IMR-90 (cell line): ENCODE measurements around the gene AGAP2. TPM values are rescaled to one million over a fixed set of nuclear protein-coding genes. Genes with fewer than 3 reads are reported as not detected.
"Not testable (repeated sequence)": the region's sequence is repeated elsewhere in the genome, so short reads cannot be mapped to it uniquely, and the experiment has no call there.

Source experiments
- ATAC-seq: fragments of 200-7000 bp; cut with Tn5 transposase; 2 replicates; pipeline ENCODE4 v1.9.1; 2020; ENCODE audit warnings: low read depth, mild to moderate bottlenecking, moderate library complexity
- BruUV-seq: library from RNA; stranded (reverse); fragments of 400-500 nt; replicated peaks from 2 replicates; lab custom pipeline; 2021; lab: Mats Ljungman, UMichigan
- CTCF ChIA-PET: fragments of 300-600 bp; formaldehyde crosslinking; extraction: SDS; loops from one replicate; lab custom pipeline; 2021; ENCODE audit warnings: antibody characterized with exemption; lab: Yijun Ruan, JAX
- POLR2A ChIA-PET: fragments of 300-600 bp; sonication (Branson Sonifier 250); formaldehyde crosslinking; loops from one replicate; lab custom pipeline; 2022; ENCODE audit warnings: antibody characterized with exemption; ENCODE audit not compliant: unreplicated experiment; lab: Charles Lee
- DNase-seq: peaks from one replicate; pipeline ENCODE4 v3.0.0; 2013
- H2AFZ ChIP-seq: replicated peaks from 2 replicates; pipeline ENCODE3; 2013; ENCODE audit warnings: low read length, mild to moderate bottlenecking; ENCODE audit not compliant: poor library complexity
- H2AK5ac ChIP-seq: 2 replicates; pipeline ENCODE4 v1.6.1; 2013; ENCODE audit warnings: low read depth, low read length, inconsistent platforms
- H2AK9ac ChIP-seq: replicated peaks from 2 replicates; pipeline ENCODE3; 2013; ENCODE audit warnings: mild to moderate bottlenecking, low read depth, low read length, moderate library complexity; ENCODE audit not compliant: poor library complexity
- H2BK120ac ChIP-seq: 2 replicates; pipeline ENCODE4 v1.6.1; 2013; ENCODE audit warnings: low read depth, low read length, inconsistent platforms
- H2BK15ac ChIP-seq: 3 replicates; pipeline ENCODE4 v1.6.1; 2013; ENCODE audit warnings: low read depth, low read length, inconsistent platforms
- H2BK20ac ChIP-seq: 2 replicates; pipeline ENCODE4 v1.6.1; 2013; ENCODE audit warnings: low read depth, mild to moderate bottlenecking, inconsistent platforms, low read length, moderate library complexity
- H2BK5ac ChIP-seq: 2 replicates; pipeline ENCODE4 v1.6.1; 2013; ENCODE audit warnings: mild to moderate bottlenecking, low read depth, low read length, inconsistent platforms; ENCODE audit not compliant: poor library complexity, severe bottlenecking
- H3K14ac ChIP-seq: replicated peaks from 2 replicates; pipeline ENCODE4 v1.6.1; 2013; ENCODE audit warnings: low read depth, low read length, inconsistent platforms
- H3K18ac ChIP-seq: 2 replicates; pipeline ENCODE4 v1.6.1; 2013; ENCODE audit warnings: low read depth, low read length, control low read depth
- H3K23ac ChIP-seq: 2 replicates; pipeline ENCODE4 v1.6.1; 2013; ENCODE audit warnings: low read depth, low read length, inconsistent platforms
- H3K27ac ChIP-seq: 2 replicates; pipeline ENCODE4 v1.5.1; 2013; ENCODE audit warnings: mild to moderate bottlenecking, control low read depth, low read length; ENCODE audit not compliant: insufficient read depth
- H3K27me3 ChIP-seq: 2 replicates; pipeline ENCODE4 v1.6.1; 2013; ENCODE audit warnings: low read length; ENCODE audit not compliant: control insufficient read depth, insufficient read depth
- H3K36me3 ChIP-seq: 2 replicates; pipeline ENCODE4 v1.6.1; 2013; ENCODE audit warnings: low read length, mixed read lengths; ENCODE audit not compliant: control insufficient read depth, insufficient read depth
- H3K4ac ChIP-seq: 2 replicates; pipeline ENCODE4 v1.6.1; 2013; ENCODE audit warnings: low read depth, low read length, inconsistent platforms
- H3K4me1 ChIP-seq: 2 replicates; pipeline ENCODE4 v1.6.1; 2013; ENCODE audit warnings: low read length, mixed read lengths; ENCODE audit not compliant: control insufficient read depth, insufficient read depth
- H3K4me2 ChIP-seq: 2 replicates; pipeline ENCODE4 v1.6.1; 2013; ENCODE audit warnings: low read depth, mild to moderate bottlenecking, control low read depth, low read length, moderate library complexity
- H3K4me3 ChIP-seq: 2 replicates; pipeline ENCODE4 v1.5.1; 2013; ENCODE audit warnings: low read depth, mild to moderate bottlenecking, control low read depth, low read length, moderate library complexity; ENCODE audit not compliant: insufficient read depth
- H3K56ac ChIP-seq: 2 replicates; pipeline ENCODE4 v1.6.1; 2013; ENCODE audit warnings: low read length, inconsistent platforms; ENCODE audit not compliant: insufficient read depth; ENCODE audit errors: extremely low read depth
- H3K79me1 ChIP-seq, 2 experiments: 2 replicates each; pipeline ENCODE4 v1.6.1; 2013; ENCODE audit warnings: low read length in 2 of 2, inconsistent platforms in 1 of 2, low read depth in 1 of 2
- H3K9ac ChIP-seq: 2 replicates; pipeline ENCODE4 v1.6.1; 2013; ENCODE audit warnings: low read depth, low read length, control low read depth
- H3K9me1 ChIP-seq: 2 replicates; pipeline ENCODE4 v1.6.1; 2013; ENCODE audit warnings: low read length, inconsistent platforms; ENCODE audit not compliant: insufficient read depth
- H3K9me3 ChIP-seq: 2 replicates; pipeline ENCODE4 v1.6.1; 2013; ENCODE audit warnings: low read length; ENCODE audit not compliant: control insufficient read depth, insufficient read depth
- H4K20me1 ChIP-seq: 2 replicates; pipeline ENCODE4 v1.6.1; 2013; ENCODE audit warnings: low read length, inconsistent platforms; ENCODE audit not compliant: insufficient read depth
- H4K5ac ChIP-seq: 2 replicates; pipeline ENCODE4 v1.6.1; 2013; ENCODE audit warnings: mild to moderate bottlenecking, low read depth, low read length, control low read depth
- H4K8ac ChIP-seq, 2 experiments: 2 replicates each; pipeline ENCODE4 v1.6.1; 2013; ENCODE audit warnings: low read depth in 2 of 2, low read length in 2 of 2, control low read depth in 1 of 2, inconsistent platforms in 1 of 2
- H4K91ac ChIP-seq: 2 replicates; pipeline ENCODE4 v1.6.1; 2013; ENCODE audit warnings: low read depth, low read length, inconsistent platforms; ENCODE audit not compliant: insufficient read depth
- BHLHE40 ChIP-seq: fragments of 150-350 bp; IDR thresholded peaks from 2 replicates; pipeline ENCODE4 v1.6.1; 2016; ENCODE audit warnings: mild to moderate bottlenecking, low read depth, low read length
- CHD1 ChIP-seq: IDR thresholded peaks from 2 replicates; pipeline ENCODE4 v1.6.1; 2012; ENCODE audit warnings: low read depth, low read length, improper control_type of control experiment
- ELK1 ChIP-seq: fragments of 150-350 bp; IDR thresholded peaks from 2 replicates; pipeline ENCODE4 v1.6.1; 2016; ENCODE audit warnings: low read depth, mild to moderate bottlenecking, low read length, moderate library complexity, borderline replicate concordance
- MXI1 ChIP-seq: IDR thresholded peaks from 2 replicates; pipeline ENCODE4 v1.6.1; 2012; ENCODE audit warnings: low read depth, mild to moderate bottlenecking, low read length, moderate library complexity, borderline replicate concordance
- RCOR1 ChIP-seq: IDR thresholded peaks from 2 replicates; pipeline ENCODE4 v1.6.1; 2012; ENCODE audit warnings: mild to moderate bottlenecking, low read length, improper control_type of control experiment; ENCODE audit not compliant: insufficient replicate concordance
- RFX5 ChIP-seq: IDR thresholded peaks from 2 replicates; pipeline ENCODE4 v1.8.0; 2012; ENCODE audit warnings: low read depth, mild to moderate bottlenecking, low read length, moderate library complexity
- WGBS, 2 experiments: methylation state at CpG; one replicate each; pipeline versions ENCODE4 v1.1.5 to v1.1.7; 2013; ENCODE audit warnings: missing lambda C conversion rate in 2 of 2; ENCODE audit not compliant: insufficient read length in 1 of 2; ENCODE audit errors: extremely low coverage in 2 of 2; 5-methylcytosine and 5-hydroxymethylcytosine counted together
- dilution Hi-C: fragments of 300-500 bp; cut with HindIII; formaldehyde crosslinking; loops from one replicate; pipeline ENCODE4 v1.14.3; 2018; ENCODE audit warnings: low sequenced_read_pairs; ENCODE audit not compliant: unreplicated experiment
- in situ Hi-C: fragments of 300-500 bp; cut with MboI; formaldehyde crosslinking; loops from 3 replicates; pipeline ENCODE4 v1.14.3; 2019; ENCODE audit warnings: low sequenced_read_pairs, inconsistent platforms, mixed read lengths
- intact Hi-C: fragments of 100-400 bp; cut with micrococcal nuclease; formaldehyde crosslinking; loops from 2 replicates; pipeline ENCODE4 v1.10.0; 2022
- polyA plus RNA-seq, 3 experiments: library from polyadenylated mRNA; depleted of rRNA; stranded (reverse); fragments of >200 nt; gene quantifications; 2 replicates each; pipeline ENCODE4 v1.2.3, GENCODE V29; 2012; ENCODE audit warnings: low replicate concordance in 1 of 3
- total RNA-seq: library from RNA; depleted of rRNA; stranded (reverse); fragments of >200 nt; gene quantifications from 2 replicates; pipeline ENCODE4 v1.2.3, GENCODE V29; 2012
- TF ChIP-seq, protein P1 (sequence below): fragments of 150-350 bp; IDR thresholded peaks from 2 replicates; pipeline ENCODE4 v1.6.1; 2017; ENCODE audit warnings: mild to moderate bottlenecking, antibody characterized with exemption, low read length, low read depth

The AGAP2 gene
- total and polyA plus RNA-seq, 2 of the 4 experiments (the other 2 are of a cell fraction): 0.03 to 0.18 TPM

GRCh38 chr12:57679697-57680096, 58.8 kb downstream of the AGAP2 start:
- H3K4me1 ChIP-seq: 0 out of 2 replicates have a peak, but pooled peaks cover 2% of the 10 kb centered on the region
- no peak overlapping the region for H4K8ac ChIP-seq
- H2BK15ac ChIP-seq: no peak overlapping the region
- H3K79me1 ChIP-seq: no peaks in the 10 kb centered on the region
- TF ChIP-seq BHLHE40 (no peak), CHD1 (no peak), ELK1 (no peak), RCOR1 (no peak), MXI1 (no peak), RFX5 (no peak)
- TF ChIP-seq, protein P1, sequence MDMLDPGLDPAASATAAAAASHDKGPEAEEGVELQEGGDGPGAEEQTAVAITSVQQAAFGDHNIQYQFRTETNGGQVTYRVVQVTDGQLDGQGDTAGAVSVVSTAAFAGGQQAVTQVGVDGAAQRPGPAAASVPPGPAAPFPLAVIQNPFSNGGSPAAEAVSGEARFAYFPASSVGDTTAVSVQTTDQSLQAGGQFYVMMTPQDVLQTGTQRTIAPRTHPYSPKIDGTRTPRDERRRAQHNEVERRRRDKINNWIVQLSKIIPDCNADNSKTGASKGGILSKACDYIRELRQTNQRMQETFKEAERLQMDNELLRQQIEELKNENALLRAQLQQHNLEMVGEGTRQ: no peak
- no TSS peak for BruUV-seq
- no peaks in the 10 kb centered on the region for H3K36me3 ChIP-seq
- H2BK120ac ChIP-seq: no peak overlapping the region
- POLR2A ChIA-PET: no interaction called here
- no peaks in the 10 kb centered on the region for H3K27me3 ChIP-seq
- no peak overlapping the region for H2BK20ac ChIP-seq
- no peak overlapping the region for H2AK9ac ChIP-seq
- no peak overlapping the region for H2BK5ac ChIP-seq
- no peak overlapping the region for H4K91ac ChIP-seq
- no peak overlapping the region for H4K5ac ChIP-seq
- CTCF ChIA-PET: interaction anchor here (1.0 kb wide), 1 partner anchor 10 kb away, joined by 7 read pairs; no protein-coding TSS in a partner anchor
- no peak overlapping the region for H3K56ac ChIP-seq
- intact Hi-C loops (no loop called here), dilution Hi-C loops (no loop called here), in situ Hi-C loops (no loop called here)
- H3K23ac ChIP-seq: no peak overlapping the region
- ATAC-seq (no peak), DNase-seq (no peak)
- no peaks in the 10 kb centered on the region for H3K9me1 ChIP-seq
- H2AK5ac ChIP-seq: no peak overlapping the region
- no peak overlapping the region for H3K4me2 ChIP-seq
- H3K18ac ChIP-seq: no peak overlapping the region
- no peak overlapping the region for H3K4ac ChIP-seq
- H3K9me3 ChIP-seq: no peaks in the 10 kb centered on the region
- H3K4me3 ChIP-seq: no peak overlapping the region
- H3K14ac ChIP-seq: no peak overlapping the region
- no peak overlapping the region for H3K27ac ChIP-seq
- H3K9ac ChIP-seq: no peak overlapping the region
- no peak overlapping the region for H2AFZ ChIP-seq
- no peaks in the 10 kb centered on the region for H4K20me1 ChIP-seq

DNA sequence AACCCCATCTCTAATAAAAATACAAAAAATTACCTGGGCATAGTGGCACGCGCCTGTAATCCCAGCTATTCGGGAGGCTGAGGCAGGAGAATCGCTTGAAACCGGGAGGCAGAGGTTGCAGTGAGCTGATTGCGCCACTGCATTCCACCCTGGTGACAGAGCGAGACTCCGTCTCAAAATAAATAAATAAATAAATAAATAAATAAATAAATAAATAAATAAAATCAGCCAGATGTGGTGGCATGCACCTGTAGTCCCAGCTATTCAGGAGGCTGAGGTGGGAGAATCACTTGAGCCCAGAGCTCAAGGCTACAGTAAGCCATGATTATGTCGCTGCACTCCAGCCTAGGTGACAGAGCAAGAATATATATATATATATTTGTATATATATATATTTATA, 60.6 kb downstream of the AGAP2 start:
- H2AK5ac ChIP-seq, H3K23ac ChIP-seq, in situ Hi-C loops, H3K14ac ChIP-seq, H3K56ac ChIP-seq, POLR2A ChIA-PET, DNase-seq, dilution Hi-C loops, H3K9me3 ChIP-seq, H3K27ac ChIP-seq, H4K5ac ChIP-seq, H3K27me3 ChIP-seq, H2BK5ac ChIP-seq, CTCF ChIA-PET, H3K36me3 ChIP-seq, H3K4me2 ChIP-seq, H3K4me3 ChIP-seq, H2BK15ac ChIP-seq, H4K91ac ChIP-seq, H3K9me1 ChIP-seq, H3K79me1 ChIP-seq, intact Hi-C loops, H2AFZ ChIP-seq, H3K18ac ChIP-seq, H2AK9ac ChIP-seq, BruUV-seq, H4K20me1 ChIP-seq, H3K4me1 ChIP-seq, ATAC-seq, H2BK20ac ChIP-seq, H3K4ac ChIP-seq, H2BK120ac ChIP-seq, H3K9ac ChIP-seq, H4K8ac ChIP-seq: not testable (repeated sequence)
- no CpG with 5 or more reads among the region's 9 CpGs for WGBS, 2 experiments
